PC-9 (cell line): ENCODE data around the gene CDIPT.

Experiments used
- CTCF ChIP-seq: fragments of 200-600 bp; sonication (generic); conservative IDR thresholded peaks from 2 replicates; pipeline ENCODE4 v1.6.1; 2017; ENCODE audit warnings: mixed run types, antibody characterized with exemption, mild to moderate bottlenecking, moderate library complexity
- EZH2 ChIP-seq: fragments of 200-600 bp; sonication (generic); IDR thresholded peaks from 2 replicates; pipeline ENCODE4 v1.8.0; 2017; ENCODE audit warnings: antibody characterized with exemption, low read depth

DNA sequence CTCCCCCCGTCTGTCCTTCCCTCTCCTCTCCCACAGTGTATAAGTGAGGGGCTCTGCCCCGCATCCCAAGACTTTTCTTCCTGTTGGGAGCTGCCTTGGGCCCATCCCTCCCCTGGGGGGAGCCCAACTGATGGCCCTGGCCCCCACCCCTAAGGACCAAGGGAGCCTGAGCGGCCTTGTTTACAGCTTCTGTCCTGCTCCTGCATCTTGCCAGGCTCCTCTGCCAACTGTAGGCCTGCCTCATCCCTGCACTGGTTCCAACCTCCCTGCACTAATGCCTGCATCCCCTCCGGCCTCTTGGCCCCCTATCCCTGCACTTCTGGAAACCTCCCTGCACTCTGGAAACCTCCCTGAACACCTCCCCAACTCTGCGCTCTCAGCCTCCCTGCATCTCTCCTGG lies 48.4 kb downstream of the CDIPT start:
- TF ChIP-seq CTCF, result no peak
- no peak for TF ChIP-seq EZH2
